SU-DHL-6 (cell line): Measurements from ENCODE around the gene CEBPG.

Experiments used
- EZH2phosphoT487 ChIP-seq: fragments of 200-600 bp; sonication (generic), shearing (Covaris generic); conservative IDR thresholded peaks from 2 replicates; pipeline ENCODE4 v1.6.1; 2018; ENCODE audit warnings: mild to moderate bottlenecking, antibody characterized with exemption, low read length, moderate library complexity, mixed read lengths
- TF ChIP-seq, protein P1 (sequence below): fragments of 200-600 bp; sonication (generic); IDR thresholded peaks from one replicate; pipeline ENCODE4 v1.5.1; 2017; ENCODE audit warnings: antibody characterized with exemption, mild to moderate bottlenecking, low read length, moderate library complexity; ENCODE audit not compliant: insufficient read depth, poor library complexity, severe bottlenecking

DNA sequence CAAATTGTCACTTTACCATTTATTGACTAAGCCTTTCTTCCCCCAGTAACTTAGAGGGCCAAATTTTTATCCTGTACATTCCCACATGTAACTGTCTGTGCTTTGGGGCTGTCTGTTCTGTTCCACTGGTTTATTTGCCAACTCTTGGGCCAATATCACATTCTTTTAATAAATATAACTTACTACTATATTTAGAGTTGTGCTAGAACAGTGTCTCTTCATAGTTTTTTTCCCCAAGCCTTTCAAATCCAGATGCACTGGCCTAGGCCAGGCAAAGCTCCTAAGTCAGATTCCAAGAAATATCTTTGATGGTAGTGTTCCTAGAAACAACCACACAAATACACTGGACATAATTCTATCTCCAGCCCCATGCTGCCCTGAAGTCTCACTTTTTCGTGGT, 16.0 kb upstream of the CEBPG start:
- TF ChIP-seq, protein P1, sequence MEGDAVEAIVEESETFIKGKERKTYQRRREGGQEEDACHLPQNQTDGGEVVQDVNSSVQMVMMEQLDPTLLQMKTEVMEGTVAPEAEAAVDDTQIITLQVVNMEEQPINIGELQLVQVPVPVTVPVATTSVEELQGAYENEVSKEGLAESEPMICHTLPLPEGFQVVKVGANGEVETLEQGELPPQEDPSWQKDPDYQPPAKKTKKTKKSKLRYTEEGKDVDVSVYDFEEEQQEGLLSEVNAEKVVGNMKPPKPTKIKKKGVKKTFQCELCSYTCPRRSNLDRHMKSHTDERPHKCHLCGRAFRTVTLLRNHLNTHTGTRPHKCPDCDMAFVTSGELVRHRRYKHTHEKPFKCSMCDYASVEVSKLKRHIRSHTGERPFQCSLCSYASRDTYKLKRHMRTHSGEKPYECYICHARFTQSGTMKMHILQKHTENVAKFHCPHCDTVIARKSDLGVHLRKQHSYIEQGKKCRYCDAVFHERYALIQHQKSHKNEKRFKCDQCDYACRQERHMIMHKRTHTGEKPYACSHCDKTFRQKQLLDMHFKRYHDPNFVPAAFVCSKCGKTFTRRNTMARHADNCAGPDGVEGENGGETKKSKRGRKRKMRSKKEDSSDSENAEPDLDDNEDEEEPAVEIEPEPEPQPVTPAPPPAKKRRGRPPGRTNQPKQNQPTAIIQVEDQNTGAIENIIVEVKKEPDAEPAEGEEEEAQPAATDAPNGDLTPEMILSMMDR: no peak
- no peak for TF ChIP-seq EZH2phosphoT487
